SK-N-SH (cell line): Measurements from ENCODE around the gene RBM4B. TPM values are rescaled to one million over a fixed set of nuclear protein-coding genes. Genes with fewer than 3 reads are reported as not detected.

Experiments used
- CTCF ChIA-PET: fragments of 300-600, 350-600 bp; formaldehyde crosslinking; extraction: SDS; loops from one replicate; lab custom pipeline; 2021; lab: Yijun Ruan, JAX
- POLR2A ChIA-PET: fragments of 350-600 bp; sonication (Branson Sonifier 250); formaldehyde crosslinking; extraction: SDS; loops from one replicate; lab custom pipeline; 2020; ENCODE audit warnings: antibody characterized with exemption, inconsistent platforms; lab: Yijun Ruan, JAX
- DNase-seq: peaks from one replicate; pipeline ENCODE4 v3.0.0; 2012
- H2AFZ ChIP-seq: fragments of 200-600 bp; sonication (generic); 2 replicates; pipeline ENCODE4 v1.8.1; 2016; ENCODE audit warnings: antibody characterized with exemption, mild to moderate bottlenecking, low read depth
- H3F3A ChIP-seq: fragments of 200-600 bp; sonication (generic); replicated peaks from 2 replicates; pipeline ENCODE3; 2016; ENCODE audit warnings: antibody characterized with exemption, mild to moderate bottlenecking; ENCODE audit not compliant: insufficient read depth
- H3K27ac ChIP-seq, 2 experiments: fragments of 200-500 bp in 1 of 2; fragments of 200-600 bp in 1 of 2; sonication (Bioruptor generic) in 1 of 2; sonication (generic), shearing (Covaris generic) in 1 of 2; 2 replicates each; pipeline versions ENCODE4 v1.5.1 to v1.6.1; 2014 to 2016; ENCODE audit warnings: low read depth in 2 of 2, inconsistent platforms in 1 of 2, low read length in 1 of 2, mild to moderate bottlenecking in 1 of 2, mixed read lengths in 1 of 2
- H3K27me3 ChIP-seq: fragments of 200-600 bp; sonication (generic), shearing (Covaris generic); 2 replicates; pipeline ENCODE4 v1.6.1; 2016; ENCODE audit warnings: mixed run types; ENCODE audit not compliant: insufficient read depth
- H3K36me3 ChIP-seq, 2 experiments: fragments of 200-500 bp in 1 of 2; fragments of 200-600 bp in 1 of 2; sonication (Bioruptor generic) in 1 of 2; sonication (generic) in 1 of 2; replicated peaks in 1 of 2; 2 replicates each; pipeline versions ENCODE3 to v1.5.1; 2014 to 2016; ENCODE audit warnings: low read length in 1 of 2, mild to moderate bottlenecking in 1 of 2; ENCODE audit not compliant: insufficient read depth in 2 of 2, control insufficient read depth in 1 of 2
- H3K4me1 ChIP-seq, 2 experiments: fragments of 200-500 bp in 1 of 2; fragments of 200-600 bp in 1 of 2; sonication (Bioruptor generic) in 1 of 2; sonication (generic), shearing (Covaris generic) in 1 of 2; 2 replicates each; pipeline versions ENCODE4 v1.5.1 to v1.6.1; 2014 to 2016; ENCODE audit warnings: low read depth in 1 of 2, low read length in 1 of 2, mixed run types in 1 of 2; ENCODE audit not compliant: insufficient read depth in 2 of 2, control insufficient read depth in 1 of 2
- H3K4me2 ChIP-seq: fragments of 200-600 bp; sonication (generic), shearing (Covaris generic); 2 replicates; pipeline ENCODE4 v1.6.1; 2017; ENCODE audit warnings: mixed run types
- H3K4me3 ChIP-seq, 2 experiments: fragments of 200-500 bp in 1 of 2; fragments of 200-600 bp in 1 of 2; sonication (Bioruptor generic) in 1 of 2; sonication (generic), shearing (Covaris generic) in 1 of 2; 2 replicates each; pipeline versions ENCODE4 v1.5.1 to v1.8.1; 2014 to 2016; ENCODE audit warnings: low read depth in 2 of 2, inconsistent platforms in 1 of 2, low read length in 1 of 2, mild to moderate bottlenecking in 1 of 2, mixed read lengths in 1 of 2, moderate library complexity in 1 of 2
- H3K79me2 ChIP-seq: fragments of 200-600 bp; sonication (generic); 2 replicates; pipeline ENCODE4 v1.8.1; 2017; ENCODE audit warnings: mild to moderate bottlenecking; ENCODE audit not compliant: insufficient read depth
- H3K9ac ChIP-seq: fragments of 200-600 bp; sonication (generic); 2 replicates; pipeline ENCODE4 v1.6.1; 2017; ENCODE audit warnings: mixed run types
- H3K9me2 ChIP-seq: fragments of 200-600 bp; sonication (generic); 2 replicates; pipeline ENCODE4 v1.6.1; 2017; ENCODE audit warnings: mixed run types
- H3K9me3 ChIP-seq: fragments of 200-600 bp; sonication (generic); 2 replicates; pipeline ENCODE4 v1.6.1; 2017; ENCODE audit warnings: mixed run types, mild to moderate bottlenecking, moderate library complexity
- H4K20me1 ChIP-seq: fragments of 200-600 bp; sonication (generic); 2 replicates; pipeline ENCODE4 v1.6.1; 2017; ENCODE audit warnings: mild to moderate bottlenecking, mixed run types; ENCODE audit not compliant: insufficient read depth
- CHD2 ChIP-seq: fragments of 150-350 bp; IDR thresholded peaks from 2 replicates; pipeline ENCODE4 v1.6.1; 2018; ENCODE audit warnings: low read length; ENCODE audit not compliant: partially characterized antibody
- ELF1 ChIP-seq: IDR thresholded peaks from 2 replicates; pipeline ENCODE4 v1.4.0; 2012
- EP300 ChIP-seq, 2 experiments: IDR thresholded peaks; 2 replicates each; pipeline versions ENCODE4 v1.4.0 to v1.6.1; 2012; ENCODE audit warnings: borderline replicate concordance in 1 of 2, low read depth in 1 of 2, low read length in 1 of 2
- EZH2phosphoT487 ChIP-seq: fragments of 200-600 bp; sonication (generic); IDR thresholded peaks from 2 replicates; pipeline ENCODE4 v1.6.1; 2017; ENCODE audit warnings: low read depth, mixed run types, mild to moderate bottlenecking, antibody characterized with exemption, moderate library complexity, borderline replicate concordance
- FOSL2 ChIP-seq: IDR thresholded peaks from 2 replicates; pipeline ENCODE4 v1.4.0; 2012; ENCODE audit warnings: low read depth, mild to moderate bottlenecking, moderate library complexity, borderline replicate concordance
- GABPA ChIP-seq: IDR thresholded peaks from 2 replicates; pipeline ENCODE4 v1.4.0; 2012; ENCODE audit warnings: low read depth, mild to moderate bottlenecking
- GATA2 ChIP-seq: sonication (generic); formaldehyde crosslinking; IDR thresholded peaks from 2 replicates; pipeline ENCODE4 v1.5.0; 2020; ENCODE audit warnings: mild to moderate bottlenecking, missing genetic modification reagents
- MEF2A ChIP-seq: IDR thresholded peaks from 2 replicates; pipeline ENCODE4 v1.4.0; 2012; ENCODE audit warnings: low read depth, borderline replicate concordance
- MXI1 ChIP-seq: IDR thresholded peaks from 2 replicates; pipeline ENCODE4 v1.6.1; 2012; ENCODE audit warnings: mild to moderate bottlenecking, low read depth, low read length, improper control_type of control experiment
- NRF1 ChIP-seq: IDR thresholded peaks from 2 replicates; pipeline ENCODE4 v1.6.1; 2012; ENCODE audit warnings: low read depth, mild to moderate bottlenecking, low read length
- RAD21 ChIP-seq: IDR thresholded peaks from 2 replicates; pipeline ENCODE4 v1.6.1; 2012; ENCODE audit warnings: mild to moderate bottlenecking, low read length
- RFX5 ChIP-seq: IDR thresholded peaks from 2 replicates; pipeline ENCODE4 v1.6.1; 2012; ENCODE audit warnings: mild to moderate bottlenecking, improper control_type of control experiment, low read length
- SIN3A ChIP-seq: IDR thresholded peaks from 2 replicates; pipeline ENCODE4 v1.6.1; 2012; ENCODE audit warnings: low read depth, mild to moderate bottlenecking, low read length, moderate library complexity, borderline replicate concordance
- SMC3 ChIP-seq: IDR thresholded peaks from 2 replicates; pipeline ENCODE4 v1.6.1; 2012; ENCODE audit warnings: low read depth, low read length, improper control_type of control experiment
- TAF1 ChIP-seq: IDR thresholded peaks from 2 replicates; pipeline ENCODE4 v1.6.1; 2012; ENCODE audit warnings: low read depth, mild to moderate bottlenecking, low read length, moderate library complexity, borderline replicate concordance
- WGBS: methylation state at CpG from one replicate; pipeline ENCODE4 v1.1.6; 2017; ENCODE audit warnings: low lambda C conversion rate; 5-methylcytosine and 5-hydroxymethylcytosine counted together
- polyA plus RNA-seq, 3 experiments: library from polyadenylated mRNA; depleted of rRNA; stranded (reverse); fragments of >200 nt; gene quantifications; 2 replicates each; pipeline ENCODE4 v1.2.3, GENCODE V29; 2012
- TF ChIP-seq, protein P1 (sequence below): IDR thresholded peaks from 2 replicates; pipeline ENCODE4 v1.4.0; 2012; ENCODE audit warnings: low read depth, borderline replicate concordance
- TF ChIP-seq, protein P2 (sequence below): IDR thresholded peaks from 2 replicates; pipeline ENCODE4 v1.6.1; 2012; ENCODE audit warnings: mild to moderate bottlenecking, low read depth, low read length, moderate library complexity
- TF ChIP-seq, protein P3 (sequence below): fragments of 150-350 bp; IDR thresholded peaks from 2 replicates; pipeline ENCODE4 v1.6.1; 2017; ENCODE audit warnings: antibody characterized with exemption, low read length, low read depth, borderline replicate concordance
- TF ChIP-seq, protein P4 (sequence below): IDR thresholded peaks from 2 replicates; pipeline ENCODE4; 2012

The RBM4B gene
- polyA plus RNA-seq, 1 of the 3 experiments (the other 2 are of a cell fraction): 31.1 TPM

DNA sequence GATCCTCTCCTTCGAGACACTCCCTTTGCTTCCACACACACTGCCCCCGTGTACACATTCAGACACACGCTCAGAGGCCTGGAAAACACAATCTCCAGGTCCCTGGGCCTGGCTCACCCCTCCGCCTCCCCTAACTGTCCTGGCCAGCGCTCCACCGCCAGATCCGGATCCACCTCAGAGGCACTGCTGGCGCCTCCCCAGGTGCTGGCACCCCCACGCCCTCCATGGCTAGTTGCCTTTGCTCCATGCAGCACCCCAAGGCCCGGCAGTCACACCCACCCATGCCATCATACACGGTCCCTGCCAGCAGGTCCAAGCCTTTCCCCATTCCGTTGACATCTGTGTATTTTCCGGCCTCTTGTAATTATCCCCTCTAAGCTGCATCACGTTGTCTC lies 40.2 kb upstream of the RBM4B start:
- no peak overlapping the region for H3K9ac ChIP-seq
- 92% methylated on average over 14 of the region's 14 CpGs for WGBS
- no peak overlapping the region for H2AFZ ChIP-seq
- no peaks in the 10 kb centered on the region for H3K9me2 ChIP-seq
- H3K4me2 ChIP-seq: no peak overlapping the region
- no peaks in the 10 kb centered on the region for H3K9me3 ChIP-seq
- no peaks in the 10 kb centered on the region for H3K27me3 ChIP-seq
- CTCF ChIA-PET: no interaction called here
- H3K36me3 ChIP-seq: peaks cover 0 to 22% of the 10 kb centered on the region in 2 experiments
- no peaks in the 10 kb centered on the region for H4K20me1 ChIP-seq
- no peak for TF ChIP-seq MXI1
- TF ChIP-seq RAD21: no peak
- TF ChIP-seq RFX5: no peak
- TF ChIP-seq NRF1: no peak
- no peak for TF ChIP-seq SMC3
- no peak for TF ChIP-seq TAF1
- TF ChIP-seq, protein P1, sequence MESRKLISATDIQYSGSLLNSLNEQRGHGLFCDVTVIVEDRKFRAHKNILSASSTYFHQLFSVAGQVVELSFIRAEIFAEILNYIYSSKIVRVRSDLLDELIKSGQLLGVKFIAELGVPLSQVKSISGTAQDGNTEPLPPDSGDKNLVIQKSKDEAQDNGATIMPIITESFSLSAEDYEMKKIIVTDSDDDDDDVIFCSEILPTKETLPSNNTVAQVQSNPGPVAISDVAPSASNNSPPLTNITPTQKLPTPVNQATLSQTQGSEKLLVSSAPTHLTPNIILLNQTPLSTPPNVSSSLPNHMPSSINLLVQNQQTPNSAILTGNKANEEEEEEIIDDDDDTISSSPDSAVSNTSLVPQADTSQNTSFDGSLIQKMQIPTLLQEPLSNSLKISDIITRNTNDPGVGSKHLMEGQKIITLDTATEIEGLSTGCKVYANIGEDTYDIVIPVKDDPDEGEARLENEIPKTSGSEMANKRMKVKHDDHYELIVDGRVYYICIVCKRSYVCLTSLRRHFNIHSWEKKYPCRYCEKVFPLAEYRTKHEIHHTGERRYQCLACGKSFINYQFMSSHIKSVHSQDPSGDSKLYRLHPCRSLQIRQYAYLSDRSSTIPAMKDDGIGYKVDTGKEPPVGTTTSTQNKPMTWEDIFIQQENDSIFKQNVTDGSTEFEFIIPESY: no peak
- TF ChIP-seq, all 33 proteins: peak for 0
- Histone ChIP-seq H3K27ac (no peak overlapping the region), H3F3A (no peaks in the 10 kb centered on the region), H3K4me3 (no peak overlapping the region), H3K4me1 (peaks cover 6 to 10% of the 10 kb centered on the region in 2 experiments; a peak in 3 of 4 replicates), H3K79me2 (no peaks in the 10 kb centered on the region)
- no peak for DNase-seq
- POLR2A ChIA-PET: no interaction called here

DNA sequence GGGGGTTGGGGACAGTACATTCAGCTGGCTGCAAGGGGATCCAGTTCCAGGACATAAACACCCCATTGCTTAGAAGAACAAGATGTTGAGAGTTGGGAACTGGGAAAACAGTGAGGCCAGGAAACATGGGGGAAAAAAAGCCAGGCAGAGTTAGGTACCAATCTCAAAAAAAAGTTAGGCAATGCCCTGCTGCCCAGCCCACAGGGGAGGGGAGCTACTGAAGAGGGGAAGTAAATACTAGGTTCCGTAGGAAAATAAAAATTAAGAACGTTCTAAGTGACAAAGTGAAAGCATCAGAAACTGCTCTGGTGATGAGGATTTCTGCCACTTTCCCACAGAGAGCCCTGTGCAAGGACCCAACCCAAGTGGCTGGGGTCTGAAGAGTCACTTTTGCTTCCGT lies 39.3 kb upstream of the RBM4B start:
- no peak overlapping the region for H3K9ac ChIP-seq
- no peaks in the 10 kb centered on the region for H3K27me3 ChIP-seq
- ChIA-PET CTCF (interaction anchor here (1.3 kb wide), 1 partner anchor 14 kb away, joined by 3 read pairs; no protein-coding TSS in a partner anchor), POLR2A (no interaction called here)
- H3K79me2 ChIP-seq: no peaks in the 10 kb centered on the region
- H3K36me3 ChIP-seq: peaks cover 0 to 24% of the 10 kb centered on the region in 2 experiments
- H3K9me2 ChIP-seq: no peaks in the 10 kb centered on the region
- H3F3A ChIP-seq: no peaks in the 10 kb centered on the region
- H2AFZ ChIP-seq: no peak overlapping the region
- peaks cover 6 to 10% of the 10 kb centered on the region in 2 experiments; a peak in 3 of 4 replicates for H3K4me1 ChIP-seq
- no peak overlapping the region for H3K4me2 ChIP-seq
- no peak for DNase-seq
- H3K9me3 ChIP-seq: no peaks in the 10 kb centered on the region
- WGBS: 73% methylated on average over 3 of the region's 3 CpGs
- no peaks in the 10 kb centered on the region for H4K20me1 ChIP-seq
- no peak overlapping the region for H3K27ac ChIP-seq
- no peak overlapping the region for H3K4me3 ChIP-seq
- TF ChIP-seq EP300 (IDR thresholded peaks at IDR 0.05; ENCODE audit: borderline replicate concordance in 1 of 2, low read depth in 1 of 2, low read length in 1 of 2) (no peak), GABPA (no peak), FOSL2 (no peak), NRF1 (no peak), ELF1 (no peak), SIN3A (no peak), GATA2 (CRISPR knock-in tag) (no peak), CHD2 (no peak), MEF2A (no peak), RFX5 (no peak), SMC3 (no peak), TAF1 (no peak), EZH2phosphoT487 (no peak)
- TF ChIP-seq, protein P2, sequence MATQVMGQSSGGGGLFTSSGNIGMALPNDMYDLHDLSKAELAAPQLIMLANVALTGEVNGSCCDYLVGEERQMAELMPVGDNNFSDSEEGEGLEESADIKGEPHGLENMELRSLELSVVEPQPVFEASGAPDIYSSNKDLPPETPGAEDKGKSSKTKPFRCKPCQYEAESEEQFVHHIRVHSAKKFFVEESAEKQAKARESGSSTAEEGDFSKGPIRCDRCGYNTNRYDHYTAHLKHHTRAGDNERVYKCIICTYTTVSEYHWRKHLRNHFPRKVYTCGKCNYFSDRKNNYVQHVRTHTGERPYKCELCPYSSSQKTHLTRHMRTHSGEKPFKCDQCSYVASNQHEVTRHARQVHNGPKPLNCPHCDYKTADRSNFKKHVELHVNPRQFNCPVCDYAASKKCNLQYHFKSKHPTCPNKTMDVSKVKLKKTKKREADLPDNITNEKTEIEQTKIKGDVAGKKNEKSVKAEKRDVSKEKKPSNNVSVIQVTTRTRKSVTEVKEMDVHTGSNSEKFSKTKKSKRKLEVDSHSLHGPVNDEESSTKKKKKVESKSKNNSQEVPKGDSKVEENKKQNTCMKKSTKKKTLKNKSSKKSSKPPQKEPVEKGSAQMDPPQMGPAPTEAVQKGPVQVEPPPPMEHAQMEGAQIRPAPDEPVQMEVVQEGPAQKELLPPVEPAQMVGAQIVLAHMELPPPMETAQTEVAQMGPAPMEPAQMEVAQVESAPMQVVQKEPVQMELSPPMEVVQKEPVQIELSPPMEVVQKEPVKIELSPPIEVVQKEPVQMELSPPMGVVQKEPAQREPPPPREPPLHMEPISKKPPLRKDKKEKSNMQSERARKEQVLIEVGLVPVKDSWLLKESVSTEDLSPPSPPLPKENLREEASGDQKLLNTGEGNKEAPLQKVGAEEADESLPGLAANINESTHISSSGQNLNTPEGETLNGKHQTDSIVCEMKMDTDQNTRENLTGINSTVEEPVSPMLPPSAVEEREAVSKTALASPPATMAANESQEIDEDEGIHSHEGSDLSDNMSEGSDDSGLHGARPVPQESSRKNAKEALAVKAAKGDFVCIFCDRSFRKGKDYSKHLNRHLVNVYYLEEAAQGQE: no peak
- TF ChIP-seq, protein P3, sequence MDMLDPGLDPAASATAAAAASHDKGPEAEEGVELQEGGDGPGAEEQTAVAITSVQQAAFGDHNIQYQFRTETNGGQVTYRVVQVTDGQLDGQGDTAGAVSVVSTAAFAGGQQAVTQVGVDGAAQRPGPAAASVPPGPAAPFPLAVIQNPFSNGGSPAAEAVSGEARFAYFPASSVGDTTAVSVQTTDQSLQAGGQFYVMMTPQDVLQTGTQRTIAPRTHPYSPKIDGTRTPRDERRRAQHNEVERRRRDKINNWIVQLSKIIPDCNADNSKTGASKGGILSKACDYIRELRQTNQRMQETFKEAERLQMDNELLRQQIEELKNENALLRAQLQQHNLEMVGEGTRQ: no peak
- TF ChIP-seq, protein P4, sequence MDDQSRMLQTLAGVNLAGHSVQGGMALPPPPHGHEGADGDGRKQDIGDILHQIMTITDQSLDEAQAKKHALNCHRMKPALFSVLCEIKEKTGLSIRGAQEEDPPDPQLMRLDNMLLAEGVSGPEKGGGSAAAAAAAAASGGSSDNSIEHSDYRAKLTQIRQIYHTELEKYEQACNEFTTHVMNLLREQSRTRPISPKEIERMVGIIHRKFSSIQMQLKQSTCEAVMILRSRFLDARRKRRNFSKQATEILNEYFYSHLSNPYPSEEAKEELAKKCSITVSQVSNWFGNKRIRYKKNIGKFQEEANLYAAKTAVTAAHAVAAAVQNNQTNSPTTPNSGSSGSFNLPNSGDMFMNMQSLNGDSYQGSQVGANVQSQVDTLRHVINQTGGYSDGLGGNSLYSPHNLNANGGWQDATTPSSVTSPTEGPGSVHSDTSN: no peak
